K562 treated with DMSO at 1 percent for 24 hours (cell line): ENCODE data around the gene DNALI1. TPM values are rescaled to one million over a fixed set of nuclear protein-coding genes. Genes with fewer than 3 reads are reported as not detected.

ENCODE experiments used
- total RNA-seq: library from RNA; unstranded; fragments of 300-600 nt; gene quantifications from 2 replicates; pipeline ENCODE4 v1.2.3, GENCODE V29; 2022; ENCODE audit warnings: low read depth; ENCODE audit not compliant: insufficient read depth

DNALI1 gene
- total RNA-seq: 1.0 and 1.7 TPM in 2 replicates

GRCh38 chr1:37556712-37557196 is at the start of gene DNALI1:
Gene DNALI1 (plus strand): TSS chr1:37556940. CDS start chr1:37556995, 55 bp downstream.

GRCh38 chr1:37514350-37515184 is 42.2 kb upstream of the DNALI1 start, which contains the start of gene MEAF6:
Gene MEAF6 (minus strand): TSS chr1:37514766. CDS start chr1:37514746, 20 bp downstream.

GRCh38 chr1:37553927-37554808 is 2.6 kb upstream of the DNALI1 start, which contains the start of gene SNIP1:
Gene SNIP1 (minus strand): TSS chr1:37554293. CDS start chr1:37554229, 64 bp downstream.

GRCh38 chr1:37595440-37596181 is 38.9 kb downstream of the DNALI1 start, which contains the start of gene GNL2:
Gene GNL2 (minus strand): TSS chr1:37595937. CDS start chr1:37595822, 115 bp downstream.

Other genes with a start within 250 kb of the DNALI1 start
- gene ZC3H12A, start 82.4 kb upstream of the DNALI1 start, total RNA-seq: 32.6 and 33.3 TPM in 2 replicates
- 51.6 and 70.0 TPM in 2 replicates for gene MEAF6, start 42.2 kb upstream of the DNALI1 start, total RNA-seq
- gene SNIP1, start 2.6 kb upstream of the DNALI1 start, total RNA-seq: 8.9 and 11.2 TPM in 2 replicates
- gene GNL2, start 39.0 kb downstream of the DNALI1 start, total RNA-seq: 68.6 and 84.5 TPM in 2 replicates
- gene RSPO1, start 78.0 kb downstream of the DNALI1 start, total RNA-seq: not detected in 2 replicates
- 83.7 and 89.0 TPM in 2 replicates for gene CDCA8, start 135.6 kb downstream of the DNALI1 start, total RNA-seq
- not detected in 2 replicates for gene EPHA10, start 208.2 kb downstream of the DNALI1 start, total RNA-seq
- gene MANEAL, start 236.9 kb downstream of the DNALI1 start, total RNA-seq: 0.86 and 1.2 TPM in 2 replicates